Activated B cell treated with CpG ODN at 0.5 μM for 24 hours (primary cell): ENCODE results near the gene PCDHA1. TPM values are rescaled to one million over a fixed set of nuclear protein-coding genes. Genes with fewer than 3 reads are reported as not detected.
"Not testable (repeated sequence)": the region's sequence is repeated elsewhere in the genome, so short reads cannot be mapped to it uniquely, and the experiment has no call there.

ENCODE experiments used
- ATAC-seq: fragments of 200-7000 bp; cut with Tn5 transposase; one replicate; pipeline ENCODE4 v1.10.0; 2021; ENCODE audit warnings: low read depth, mild to moderate bottlenecking, moderate library complexity
- CTCF ChIA-PET: fragments of 350-600 bp; sonication (Branson Sonifier 250); formaldehyde crosslinking; loops from one replicate; lab custom pipeline; 2021; ENCODE audit warnings: antibody characterized with exemption; lab: Charles Lee
- POLR2A ChIA-PET: fragments of 350-600 bp; sonication (Branson Sonifier 250); formaldehyde crosslinking; loops from one replicate; lab custom pipeline; 2021; ENCODE audit warnings: antibody characterized with exemption; lab: Charles Lee
- DNase-seq: peaks from one replicate; pipeline ENCODE4 v3.0.0; 2022
- H3K27ac Mint-ChIP-seq: one replicate; pipeline ENCODE4 v1.8.0; 2020; ENCODE audit warnings: mixed read lengths
- H3K27me3 Mint-ChIP-seq: one replicate; pipeline ENCODE4 v1.8.0; 2021; ENCODE audit warnings: mixed read lengths
- H3K36me3 Mint-ChIP-seq: one replicate; pipeline ENCODE4 v1.8.0; 2021; ENCODE audit warnings: low read depth, mixed read lengths
- H3K4me1 Mint-ChIP-seq: one replicate; pipeline ENCODE4 v1.8.0; 2021; ENCODE audit warnings: mixed read lengths
- H3K4me3 Mint-ChIP-seq: one replicate; pipeline ENCODE4 v1.8.0; 2020; ENCODE audit warnings: mild to moderate bottlenecking, mixed read lengths
- H3K9me3 Mint-ChIP-seq: one replicate; pipeline ENCODE4 v1.8.0; 2020; ENCODE audit warnings: mixed read lengths
- CTCF ChIP-seq: fragments of 200-600 bp; IDR thresholded peaks from one replicate; pipeline ENCODE4 v1.8.0; 2022; ENCODE audit warnings: antibody characterized with exemption, mild to moderate bottlenecking
- intact Hi-C: fragments of 100-400 bp; cut with micrococcal nuclease; formaldehyde crosslinking; loops from one replicate; pipeline ENCODE4 v1.15.1; 2024
- total RNA-seq: library from RNA; stranded (reverse); gene quantifications from 2 replicates; pipeline ENCODE4 v1.2.3, GENCODE V29; 2022

Gene PCDHA1
- total RNA-seq, 1 donor from 2014 or later: not detected

GRCh38 chr5:140822281-140822629 lies 36.3 kb downstream of the PCDHA1 start:
- no peak overlapping the region for H3K27ac Mint-ChIP-seq
- ATAC-seq (no peak), DNase-seq (no peak)
- ChIA-PET POLR2A (no interaction called here), CTCF (no interaction called here)
- no peaks in the 10 kb centered on the region for H3K36me3 Mint-ChIP-seq
- H3K4me1 Mint-ChIP-seq: no peaks in the 10 kb centered on the region
- peaks cover 3% of the 10 kb centered on the region for H3K9me3 Mint-ChIP-seq
- TF ChIP-seq CTCF: no peak
- peaks cover 8% of the 10 kb centered on the region for H3K27me3 Mint-ChIP-seq
- no peak overlapping the region for H3K4me3 Mint-ChIP-seq
- intact Hi-C loops: no loop called here

GRCh38 chr5:140822969-140823368 lies 37.0 kb downstream of the PCDHA1 start:
- CTCF ChIA-PET, ATAC-seq, H3K36me3 Mint-ChIP-seq, POLR2A ChIA-PET, H3K4me1 Mint-ChIP-seq, H3K27me3 Mint-ChIP-seq, H3K27ac Mint-ChIP-seq, intact Hi-C loops, H3K9me3 Mint-ChIP-seq, DNase-seq, H3K4me3 Mint-ChIP-seq: not testable (repeated sequence)

- ATAC-seq (no peak), DNase-seq (no peak)
- ChIA-PET POLR2A (no interaction called here), CTCF (no interaction called here)
- Mint-ChIP-seq H3K36me3 (peaks cover 2% of the 10 kb centered on the region), H3K4me3 (no peak overlapping the region), H3K27me3 (peaks cover 9% of the 10 kb centered on the region), H3K27ac (no peak overlapping the region), H3K9me3 (peaks cover 6% of the 10 kb centered on the region), H3K4me1 (no peaks in the 10 kb centered on the region)
- intact Hi-C loops: no loop called here
- TF ChIP-seq CTCF: no peak
Measured at GRCh38 chr5:140823475-140823874, 37.5 kb downstream of the PCDHA1 start.

- DNase-seq (no peak), ATAC-seq (no peak)
- CTCF ChIA-PET: no interaction called here
- Mint-ChIP-seq H3K36me3 (peaks cover 2% of the 10 kb centered on the region), H3K27me3 (peaks cover 16% of the 10 kb centered on the region), H3K9me3 (peaks cover 10% of the 10 kb centered on the region), H3K4me3 (no peak within 1 kb of the TSS), H3K4me1 (no peaks in the 10 kb centered on the region), H3K27ac (no peak within 1 kb of the TSS)
- TF ChIP-seq CTCF: no peak
- POLR2A ChIA-PET: no interaction called here
- intact Hi-C loops: no loop called here
Measured at GRCh38 chr5:140827704-140828361, 41.9 kb downstream of the PCDHA1 start, which contains the start of gene PCDHA6. Gene PCDHA6 (plus strand): TSS chr5:140827960. CDS start chr5:140828092, 132 bp downstream.

DNA sequence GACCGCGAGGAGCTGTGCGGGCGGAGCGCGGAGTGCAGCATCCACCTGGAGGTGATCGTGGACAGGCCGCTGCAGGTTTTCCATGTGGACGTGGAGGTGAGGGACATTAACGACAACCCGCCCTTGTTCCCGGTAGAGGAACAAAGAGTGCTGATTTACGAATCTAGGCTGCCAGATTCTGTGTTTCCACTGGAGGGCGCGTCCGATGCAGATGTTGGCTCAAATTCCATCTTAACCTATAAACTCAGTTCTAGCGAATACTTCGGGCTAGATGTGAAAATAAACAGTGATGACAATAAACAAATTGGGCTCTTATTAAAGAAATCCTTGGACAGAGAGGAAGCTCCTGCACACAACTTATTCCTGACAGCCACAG lies 42.4 kb downstream of the PCDHA1 start:
- TF ChIP-seq CTCF: no peak
- no peaks in the 10 kb centered on the region for H3K4me1 Mint-ChIP-seq
- H3K27ac Mint-ChIP-seq: no peak overlapping the region
- intact Hi-C loops: no loop called here
- CTCF ChIA-PET: no interaction called here
- H3K9me3 Mint-ChIP-seq: peaks cover 10% of the 10 kb centered on the region
- DNase-seq (no peak), ATAC-seq (no peak)
- no peak overlapping the region for H3K4me3 Mint-ChIP-seq
- peaks cover 18% of the 10 kb centered on the region for H3K27me3 Mint-ChIP-seq
- H3K36me3 Mint-ChIP-seq: peaks cover 2% of the 10 kb centered on the region
- POLR2A ChIA-PET: no interaction called here

GRCh38 chr5:140829511-140830501 lies 43.9 kb downstream of the PCDHA1 start:
- H3K4me1 Mint-ChIP-seq, ATAC-seq, intact Hi-C loops, H3K4me3 Mint-ChIP-seq, H3K27ac Mint-ChIP-seq, POLR2A ChIA-PET, DNase-seq, H3K36me3 Mint-ChIP-seq, CTCF ChIA-PET, H3K9me3 Mint-ChIP-seq: not testable (repeated sequence)
- peaks cover 26% of the 10 kb centered on the region for H3K27me3 Mint-ChIP-seq
